Stimulated activated CD4-positive, alpha-beta T cell treated with anti-CD3 and anti-CD28 coated beads, Interleukin-15, amount 100 ng/mL, for 24 hours (primary cell): Measurements from ENCODE around the gene MYOZ3.

Experiments used
- DNase-seq: peaks from one replicate; pipeline ENCODE4 v3.0.0-alpha.2; 2020

Gene MYOZ3

DNA sequence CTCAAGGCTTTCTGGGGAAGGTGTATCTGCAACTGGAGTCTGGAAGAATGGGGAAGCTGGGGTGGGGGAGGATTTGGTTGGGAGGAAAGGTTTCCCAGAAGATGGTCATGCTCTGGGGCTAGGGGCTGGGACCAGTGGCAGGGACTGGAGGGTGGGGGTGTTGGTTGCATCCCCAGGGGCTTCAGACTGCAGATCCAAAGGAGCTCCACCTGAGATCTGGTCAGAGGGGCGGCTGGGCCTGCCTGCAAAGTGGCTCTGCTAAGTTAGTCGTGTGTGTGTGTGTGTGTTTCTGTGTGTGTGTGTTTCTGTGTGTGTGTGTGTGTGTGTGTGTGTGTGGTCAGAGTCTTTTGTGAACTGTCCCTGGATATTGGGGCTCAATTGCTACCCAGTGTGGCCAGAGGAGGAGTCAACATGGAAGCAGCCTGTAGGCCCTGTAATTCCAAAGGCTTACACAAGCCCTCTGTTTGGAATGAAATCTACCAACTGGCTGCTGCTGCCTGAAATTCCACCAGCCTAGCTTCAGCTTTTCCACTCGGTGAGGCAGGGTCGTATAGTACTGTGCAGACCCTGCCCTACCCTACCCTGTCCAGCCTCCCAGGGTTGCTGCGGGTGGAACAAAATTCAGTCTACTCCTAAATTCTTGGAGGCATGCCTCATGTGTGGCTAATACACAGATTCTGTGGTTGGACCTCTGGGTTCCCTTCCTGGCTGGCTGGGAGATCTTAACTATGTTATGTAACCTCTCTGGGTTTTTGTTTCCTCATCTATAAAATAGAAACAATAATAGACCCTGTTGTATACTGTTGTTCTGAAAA is 33.1 kb upstream of the MYOZ3 start:
- DNase-seq = no peak

DNA sequence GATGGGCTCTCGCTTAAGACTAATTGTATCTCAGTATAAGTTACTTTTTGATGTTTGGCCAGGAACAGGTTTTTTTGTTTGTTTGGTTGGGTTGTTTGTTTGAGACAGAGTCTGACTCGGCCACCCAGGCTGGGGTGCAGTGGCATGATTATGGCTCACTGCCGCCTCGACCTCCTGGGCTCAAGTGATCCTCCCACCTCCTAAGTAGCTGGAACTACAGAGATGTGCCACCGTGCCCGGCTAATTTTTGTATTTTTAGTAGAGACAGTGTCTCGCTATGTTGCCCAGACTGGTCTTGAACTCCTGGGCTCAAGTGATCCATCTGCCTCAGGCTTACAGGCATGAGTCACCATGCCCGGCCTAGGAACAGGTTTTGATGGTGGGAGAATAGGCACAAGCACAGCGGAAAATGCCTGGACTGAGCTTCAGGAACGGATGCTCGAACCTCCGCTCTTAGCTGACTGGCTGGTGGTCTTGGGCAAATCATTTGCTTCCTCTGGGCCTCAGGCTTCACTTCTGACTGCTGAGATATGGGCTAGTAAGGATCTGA is 32.0 kb upstream of the MYOZ3 start:
- DNase-seq = no peak

DNA sequence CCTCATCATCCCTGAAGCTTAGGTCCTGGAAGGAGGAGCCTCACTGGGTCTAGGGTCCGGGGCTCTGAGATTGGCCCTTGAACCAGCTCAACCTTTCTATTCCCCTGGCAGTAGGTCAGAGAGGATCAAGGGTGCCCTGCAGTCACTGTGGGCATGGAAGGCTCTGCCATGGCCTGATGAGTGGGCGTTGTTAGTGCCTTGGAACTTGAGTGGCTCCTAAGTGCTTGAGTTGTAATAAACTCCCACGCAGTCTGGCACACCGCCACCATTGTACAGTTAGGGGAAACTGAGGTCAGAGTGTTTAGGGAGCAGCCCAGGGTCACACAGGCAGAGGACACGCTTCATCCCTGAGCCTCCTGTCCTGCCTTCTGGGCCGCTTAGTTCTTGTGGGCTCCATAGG is 31.0 kb upstream of the MYOZ3 start:
- DNase-seq = no peak

DNA sequence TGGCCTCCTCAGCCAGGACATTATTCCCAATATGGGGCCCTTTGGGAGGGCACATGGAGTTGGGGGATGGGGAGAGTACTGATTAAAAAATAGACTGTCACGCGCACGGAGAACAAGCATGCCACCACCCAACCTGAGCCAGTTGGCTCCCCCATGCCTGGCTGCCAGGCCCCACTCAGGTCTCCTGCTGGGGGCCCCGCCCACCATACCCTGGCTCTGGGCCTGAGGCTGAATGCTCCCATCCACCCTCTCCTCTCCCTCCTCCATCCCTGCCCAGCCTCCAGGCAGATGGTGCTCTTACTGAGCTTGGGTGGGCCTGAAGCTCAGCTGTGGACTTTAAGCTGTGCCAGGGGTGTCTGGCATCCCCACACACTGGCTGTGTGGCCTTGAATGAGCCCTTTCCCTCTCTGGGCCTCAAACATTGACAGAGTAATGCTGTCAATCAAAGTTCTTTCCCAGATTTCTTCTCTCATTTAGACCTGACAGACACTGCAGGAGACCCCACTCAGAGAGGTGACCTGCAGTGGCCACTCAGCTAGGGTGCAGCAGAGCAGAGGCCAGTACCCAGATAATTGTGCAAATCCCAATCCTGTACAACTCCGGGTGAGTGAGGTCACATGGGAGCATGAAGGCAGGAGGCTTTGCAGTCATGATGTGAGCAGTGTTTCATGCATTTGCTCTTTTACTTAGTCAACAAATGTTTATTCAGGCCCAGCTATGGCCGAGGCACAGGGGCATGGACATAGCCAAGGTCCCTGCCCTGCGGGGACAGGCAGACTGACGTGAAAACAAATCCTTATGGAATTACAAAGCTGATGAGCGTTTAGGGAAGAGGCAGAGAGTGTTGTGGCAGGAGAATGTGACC is 30.4 kb upstream of the MYOZ3 start:
- no peak for DNase-seq

DNA sequence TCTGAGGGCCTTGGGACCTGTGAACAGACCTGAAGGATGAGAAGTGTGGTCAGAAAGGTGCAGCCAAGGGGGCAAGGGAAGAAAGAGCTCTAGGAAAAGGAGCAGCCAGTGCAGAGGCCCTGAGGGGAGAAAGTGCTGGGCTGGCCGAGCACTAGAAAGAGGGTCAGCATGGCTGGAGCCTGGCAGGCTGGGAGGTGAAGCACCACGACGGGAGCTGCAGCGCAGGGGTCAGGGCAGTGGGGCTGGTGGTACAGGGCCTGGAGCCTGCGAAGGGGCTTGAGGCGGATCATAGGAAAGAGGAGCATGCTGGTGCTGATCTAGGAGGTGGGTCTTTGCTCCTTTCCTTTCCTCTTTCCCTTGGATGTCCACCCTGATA is 29.7 kb upstream of the MYOZ3 start:
- no peak for DNase-seq

DNA sequence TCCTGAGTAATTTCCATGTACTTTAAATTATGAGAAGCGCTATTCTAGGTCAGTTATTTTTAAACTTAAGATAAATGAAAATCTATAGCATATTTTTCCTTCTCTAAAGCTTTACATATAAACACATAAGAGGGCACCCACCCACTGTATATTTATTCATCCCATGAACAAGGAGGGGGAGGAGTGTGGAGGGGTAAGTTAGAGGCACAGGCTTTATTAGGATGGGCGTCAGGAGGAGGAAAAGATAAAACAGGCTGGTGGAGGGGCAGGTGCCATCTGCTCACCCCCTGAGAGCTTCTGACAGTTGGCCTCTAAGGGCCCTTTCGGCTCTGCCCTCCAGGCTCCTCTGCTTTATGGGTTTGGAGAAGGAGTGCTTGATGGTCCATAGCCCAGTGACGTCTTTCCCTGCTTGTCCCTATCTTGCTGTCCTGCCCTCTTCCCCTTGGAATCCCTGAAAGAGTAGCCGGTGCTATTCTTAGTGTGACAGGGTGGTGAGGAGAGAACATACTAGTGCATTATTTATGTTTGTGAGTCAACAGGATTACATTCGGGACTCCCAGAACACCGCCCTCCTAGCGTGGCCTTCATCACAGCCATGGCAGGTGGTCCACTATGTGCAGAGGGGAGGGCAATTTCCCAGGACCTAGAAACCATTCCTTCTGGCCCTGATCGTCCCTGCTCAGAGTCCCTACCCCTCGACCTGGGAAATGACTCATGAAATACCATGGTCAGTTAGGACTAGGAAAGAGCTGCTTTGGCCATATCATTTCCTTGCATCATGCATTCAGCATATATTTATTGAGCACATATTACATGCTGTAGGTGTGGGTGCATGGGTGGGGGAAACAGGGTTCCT is 28.5 kb upstream of the MYOZ3 start:
- DNase-seq = no peak

DNA sequence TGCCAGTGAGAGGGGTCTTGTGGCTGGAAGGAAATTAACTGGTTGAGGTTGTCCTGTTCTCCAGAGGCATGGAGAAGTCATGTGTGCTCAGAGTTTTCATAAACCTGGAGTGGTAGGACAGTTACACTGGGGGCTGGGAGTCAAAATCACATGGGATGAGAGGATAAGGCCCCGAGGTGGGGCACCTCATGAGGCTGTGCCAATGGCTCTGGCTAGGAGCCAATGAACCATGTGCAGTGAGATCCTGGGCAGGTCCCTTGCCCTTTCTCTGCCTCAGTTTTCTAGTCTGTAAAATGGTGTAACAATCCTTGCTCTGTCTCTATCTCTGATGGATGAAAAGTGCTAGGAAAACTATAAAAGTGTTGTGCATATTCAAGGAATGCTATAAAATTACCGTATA is 27.6 kb upstream of the MYOZ3 start:
- DNase-seq = no peak

DNA sequence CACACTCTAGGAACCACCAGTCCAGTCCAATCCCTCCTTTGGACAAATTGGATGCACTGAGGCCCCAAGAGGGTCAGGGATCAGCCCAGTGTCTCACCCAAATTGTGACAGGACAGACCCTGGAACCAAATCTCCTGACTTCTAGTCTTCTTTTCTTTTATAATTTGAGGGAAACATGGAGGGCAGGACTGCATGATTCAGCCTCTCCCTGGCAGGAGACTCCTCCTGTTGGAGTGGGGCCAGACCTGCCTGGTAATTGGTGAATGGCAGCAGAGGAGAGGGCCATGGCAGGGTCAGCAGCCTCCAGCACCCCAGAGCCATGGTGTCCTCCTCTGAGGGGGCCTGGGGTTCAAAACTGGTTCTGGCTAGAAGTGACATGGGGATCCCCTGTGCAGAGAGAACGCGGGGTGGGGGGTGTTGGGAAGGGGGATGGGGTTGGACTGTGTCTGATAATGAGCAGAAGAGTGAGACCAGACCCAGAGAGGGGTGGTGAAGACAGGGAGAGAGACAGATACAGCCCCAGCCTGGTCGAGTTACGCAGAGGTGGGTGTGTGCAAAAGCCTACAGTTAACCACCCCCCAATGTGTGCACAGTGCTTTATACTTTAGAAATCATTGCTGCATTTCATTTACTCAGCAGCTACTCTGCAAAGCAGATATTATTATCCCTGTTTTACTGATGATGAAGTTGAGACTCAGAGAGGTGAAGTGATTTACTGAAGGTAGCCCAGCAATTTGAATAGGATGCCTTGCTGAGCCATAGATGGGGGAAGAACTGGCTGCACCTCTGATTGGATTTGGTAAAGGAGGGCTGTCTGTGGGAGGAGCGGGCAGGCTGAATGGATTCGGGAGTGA is 24.4 kb upstream of the MYOZ3 start:
- DNase-seq = no peak

DNA sequence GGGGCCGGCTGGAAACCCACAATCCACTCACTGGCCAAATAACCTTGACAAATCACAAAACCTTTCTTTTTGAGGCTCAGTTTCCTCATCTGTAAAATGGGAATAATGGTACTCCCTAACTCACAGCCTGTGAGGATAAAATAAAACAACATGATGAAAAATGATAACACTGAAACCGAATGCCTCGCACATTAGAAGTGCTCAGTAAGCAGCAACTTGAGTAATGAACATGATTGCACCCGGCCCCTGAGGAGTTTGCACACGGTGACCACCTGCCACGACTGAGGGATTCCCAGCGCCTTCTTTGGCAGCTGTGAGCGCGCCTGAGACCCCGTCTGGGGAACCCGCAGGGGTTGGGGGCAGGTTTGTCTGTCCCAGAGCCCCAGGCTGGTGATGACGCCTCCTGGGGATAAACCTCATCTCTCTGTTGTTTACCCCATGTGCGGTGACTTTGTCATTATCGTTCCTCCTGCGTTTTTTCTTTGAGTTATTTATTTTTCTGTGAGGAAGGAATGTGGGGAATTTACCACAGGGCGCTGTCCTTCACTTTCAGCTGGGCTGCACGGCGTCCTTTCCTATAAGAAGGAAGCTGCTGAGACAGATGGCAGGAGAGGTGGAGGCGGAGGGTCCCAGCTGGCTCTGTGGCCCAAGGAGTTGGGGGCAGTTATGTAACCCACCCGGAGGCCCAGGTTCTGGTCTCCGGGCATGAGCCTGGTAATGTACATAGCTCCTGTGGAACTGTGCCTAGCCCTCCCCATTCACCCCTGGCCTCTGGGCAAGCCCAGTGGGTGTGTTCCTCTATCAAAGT is 23.6 kb upstream of the MYOZ3 start:
- no peak for DNase-seq

DNA sequence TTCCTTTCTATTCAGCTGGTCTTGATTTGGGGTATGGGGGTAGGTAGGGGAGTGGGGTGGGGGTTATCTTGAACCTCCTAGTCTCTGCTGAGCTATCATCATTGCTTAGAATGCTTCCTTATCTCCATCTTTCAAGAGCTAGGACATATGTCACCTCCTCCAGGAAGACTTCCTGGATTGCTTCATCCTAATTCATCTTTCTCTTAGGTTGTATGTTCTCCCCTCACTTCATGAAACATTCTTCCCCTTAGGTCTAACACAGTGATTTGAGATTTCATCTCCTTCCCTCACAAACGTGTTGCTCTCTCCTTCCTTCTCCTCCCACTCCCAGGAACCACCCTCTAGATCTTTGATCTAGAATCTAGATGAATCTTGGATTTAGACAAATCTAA is 23.0 kb upstream of the MYOZ3 start:
- DNase-seq = no peak

DNA sequence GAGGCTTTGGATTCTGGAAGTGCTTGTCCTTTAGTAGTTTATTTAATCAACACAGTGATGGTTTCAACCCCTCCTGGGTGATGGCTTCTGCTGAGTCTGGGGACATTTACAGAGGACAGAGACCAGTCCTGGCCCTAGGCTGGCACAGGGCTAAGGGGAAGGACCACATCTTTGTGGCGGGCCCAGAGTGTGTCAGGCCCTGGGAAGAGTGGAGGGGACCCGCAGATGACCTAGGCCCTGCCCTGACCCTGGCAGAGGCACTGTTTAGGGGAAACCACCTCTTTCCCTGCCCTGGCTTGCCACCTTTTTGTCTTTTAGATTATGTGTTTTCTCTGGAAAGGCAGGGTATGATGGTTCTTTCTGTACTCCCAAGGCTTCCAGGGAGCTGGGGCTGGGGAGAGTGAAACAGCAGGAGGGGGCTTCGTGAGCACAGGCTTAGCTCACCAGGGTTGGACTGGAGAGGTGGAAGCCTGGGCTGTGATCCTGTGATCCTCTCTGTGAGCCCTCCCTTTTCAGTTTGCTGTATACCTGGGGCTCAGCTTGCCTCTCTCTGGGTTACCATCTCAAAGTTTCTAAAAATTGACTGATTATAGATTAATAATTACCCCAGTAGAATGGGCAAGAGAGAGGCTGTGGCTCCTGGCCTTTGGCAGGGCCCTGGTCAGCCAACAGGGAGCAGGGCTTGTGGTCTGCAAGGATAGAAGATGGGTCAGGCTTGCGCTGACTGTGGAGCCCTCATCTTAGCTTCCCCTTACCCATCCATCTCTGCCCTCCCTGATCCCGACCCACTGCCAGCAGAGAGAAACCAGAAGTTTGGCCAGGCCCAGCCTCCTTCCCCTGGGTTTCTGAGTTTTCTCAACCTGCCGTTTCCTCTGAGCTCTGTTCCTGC is 22.3 kb upstream of the MYOZ3 start:
- DNase-seq = no peak

DNA sequence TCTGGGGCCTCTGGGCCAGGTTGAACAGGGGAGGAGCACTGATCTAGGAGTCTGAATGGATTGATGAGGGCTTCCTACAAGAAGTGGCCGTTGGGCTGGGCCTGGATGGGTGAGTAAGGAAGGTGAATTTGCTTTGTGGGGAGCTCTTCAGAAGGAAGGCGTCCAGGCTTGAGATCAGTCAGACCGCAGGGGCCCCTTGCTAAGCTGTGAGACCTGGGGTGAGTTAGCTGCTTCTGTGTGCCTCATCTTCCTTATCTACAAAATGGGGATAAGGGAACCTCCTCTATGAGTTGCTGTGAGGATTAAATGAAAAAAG is 21.7 kb upstream of the MYOZ3 start:
- no peak for DNase-seq

DNA sequence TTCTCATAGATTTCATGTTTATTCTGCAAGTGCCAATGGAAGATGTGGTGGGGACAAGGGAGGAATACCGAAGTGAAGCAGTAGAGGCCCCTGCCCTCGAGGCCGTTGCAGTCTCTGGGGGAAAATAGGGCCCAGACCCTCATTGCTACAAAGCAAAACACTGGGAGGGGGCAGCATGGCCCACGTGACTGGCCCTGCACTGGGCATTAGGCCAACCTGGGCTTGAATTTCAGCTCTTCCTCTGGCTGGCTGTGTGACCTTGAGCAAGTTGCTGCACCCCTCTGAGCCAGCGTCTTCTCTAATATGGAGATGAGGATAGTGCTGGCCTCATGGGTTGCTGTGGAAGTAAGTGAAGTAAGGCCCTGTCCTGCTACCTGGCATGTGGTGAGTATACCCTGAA is 21.3 kb upstream of the MYOZ3 start:
- DNase-seq = no peak

DNA sequence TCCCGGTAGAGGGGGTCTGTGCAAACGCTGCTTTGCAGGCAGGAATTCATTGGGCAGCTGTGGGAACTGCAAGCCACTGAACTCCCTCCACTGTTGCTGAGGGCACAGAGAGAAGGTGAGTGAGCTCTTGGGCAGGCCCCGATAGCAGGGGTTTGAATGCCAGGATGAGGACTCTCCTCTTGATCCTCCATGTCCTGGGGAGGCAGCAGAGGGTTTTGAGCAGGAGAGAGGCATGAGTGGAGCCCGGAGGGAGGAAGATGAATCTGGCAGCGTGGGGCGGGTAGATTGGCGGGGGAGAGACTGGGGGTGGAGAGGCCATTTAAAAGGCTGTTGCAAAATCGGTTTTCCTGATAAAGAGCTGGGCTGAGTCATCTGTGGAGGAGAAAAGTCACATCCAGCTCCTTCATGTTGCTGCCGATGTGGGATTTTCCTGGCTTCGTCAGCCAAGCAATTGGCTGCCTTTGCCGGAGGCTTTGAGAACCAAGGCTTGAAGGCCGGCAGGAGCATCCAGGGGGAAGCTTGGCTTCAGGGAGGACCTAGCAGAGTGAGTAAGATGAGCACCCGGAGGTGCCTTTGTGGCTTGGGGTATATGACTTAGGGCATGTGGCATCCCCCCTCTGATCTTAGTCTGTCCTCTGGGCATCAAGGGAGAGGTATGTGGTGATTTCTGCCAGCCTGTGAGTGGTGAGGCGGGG is 20.6 kb upstream of the MYOZ3 start, which contains the start of gene SYNPO:
TSS of gene SYNPO (plus strand) at position 350 of the 695 bp plus-strand sequence. CDS start 7,616 bp downstream, outside the sequence.
- no peak for DNase-seq

DNA sequence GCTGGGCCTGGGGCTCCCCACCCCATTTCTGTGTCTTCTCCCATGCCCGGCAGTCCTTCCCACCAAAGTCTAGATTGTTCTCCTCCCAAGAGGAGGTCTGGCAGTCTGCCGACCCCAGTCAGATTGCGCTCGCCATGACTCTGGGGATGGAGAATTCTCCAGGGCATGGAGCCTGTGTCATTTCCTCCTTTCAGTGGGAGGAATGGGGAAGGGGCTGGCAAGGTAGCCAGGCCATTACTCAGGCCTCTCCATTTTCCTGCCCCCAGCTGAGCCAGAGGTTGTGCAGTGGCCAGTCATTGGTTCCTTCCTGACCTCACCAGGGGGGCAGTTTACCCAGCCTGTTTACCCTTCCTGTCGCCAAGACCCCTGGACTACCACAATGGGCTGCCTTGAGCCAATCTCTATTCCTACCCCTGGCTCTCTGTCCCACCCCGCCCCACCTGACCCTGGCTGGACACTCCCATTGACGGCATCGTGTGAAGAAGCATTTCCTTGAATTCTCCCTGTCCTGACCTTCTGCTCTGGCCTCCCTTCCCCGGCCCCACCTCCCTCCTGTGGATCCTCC is 20.0 kb upstream of the MYOZ3 start:
- DNase-seq = no peak

DNA sequence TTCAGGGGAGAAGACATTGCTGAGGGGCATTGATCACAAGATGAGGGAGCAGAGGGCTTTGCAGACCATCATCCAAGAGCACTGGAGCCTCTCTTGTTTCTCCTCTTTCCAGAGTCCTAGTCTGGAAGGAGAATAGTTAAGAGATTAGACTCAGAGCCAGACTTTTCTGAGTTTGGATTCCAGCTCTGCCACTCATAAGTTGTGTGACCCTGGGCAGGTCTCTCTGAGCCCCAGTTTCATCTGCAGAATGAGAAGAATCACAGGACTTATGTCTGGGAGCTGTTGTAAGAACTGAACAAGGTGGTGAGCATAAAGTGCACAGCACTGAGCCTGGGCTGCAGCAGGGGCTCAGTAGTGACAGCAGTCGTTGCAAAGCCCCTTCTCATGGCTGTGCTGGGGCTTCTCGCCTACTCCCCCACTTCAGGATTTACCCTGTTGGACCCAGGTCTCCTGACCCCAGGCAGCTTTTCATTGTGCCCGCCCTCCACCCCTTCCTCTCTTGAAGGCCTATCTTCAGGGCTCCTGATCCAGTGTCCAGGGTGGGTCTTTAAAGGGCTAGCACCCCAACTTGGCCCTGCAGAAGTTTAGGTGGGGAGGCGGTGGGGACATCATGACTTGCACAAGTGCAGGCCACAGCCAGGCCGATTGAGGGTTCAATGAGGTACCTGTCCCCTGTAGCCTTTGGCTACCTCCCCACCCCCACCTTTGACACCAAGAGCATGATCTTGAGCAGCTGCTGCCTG is 19.1 kb upstream of the MYOZ3 start:
- no peak for DNase-seq

DNA sequence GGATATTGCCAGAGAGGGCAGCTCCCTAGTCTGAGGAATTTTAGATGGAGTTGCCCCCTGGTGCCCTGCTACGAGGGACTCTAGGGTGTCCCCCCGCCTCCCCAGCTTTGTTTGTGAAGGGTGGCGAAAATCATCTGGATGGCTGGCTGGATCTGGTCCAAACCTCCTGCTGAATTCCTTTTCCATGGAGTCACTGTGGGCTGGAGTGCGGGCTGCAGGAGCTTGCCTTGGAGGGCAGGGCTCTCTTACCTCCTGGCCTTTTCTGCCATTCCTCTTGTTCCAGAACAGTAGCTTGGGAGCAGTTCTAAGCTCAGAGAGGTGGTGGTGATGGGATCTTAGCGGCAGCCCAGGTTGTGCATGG is 18.5 kb upstream of the MYOZ3 start:
- DNase-seq = no peak

DNA sequence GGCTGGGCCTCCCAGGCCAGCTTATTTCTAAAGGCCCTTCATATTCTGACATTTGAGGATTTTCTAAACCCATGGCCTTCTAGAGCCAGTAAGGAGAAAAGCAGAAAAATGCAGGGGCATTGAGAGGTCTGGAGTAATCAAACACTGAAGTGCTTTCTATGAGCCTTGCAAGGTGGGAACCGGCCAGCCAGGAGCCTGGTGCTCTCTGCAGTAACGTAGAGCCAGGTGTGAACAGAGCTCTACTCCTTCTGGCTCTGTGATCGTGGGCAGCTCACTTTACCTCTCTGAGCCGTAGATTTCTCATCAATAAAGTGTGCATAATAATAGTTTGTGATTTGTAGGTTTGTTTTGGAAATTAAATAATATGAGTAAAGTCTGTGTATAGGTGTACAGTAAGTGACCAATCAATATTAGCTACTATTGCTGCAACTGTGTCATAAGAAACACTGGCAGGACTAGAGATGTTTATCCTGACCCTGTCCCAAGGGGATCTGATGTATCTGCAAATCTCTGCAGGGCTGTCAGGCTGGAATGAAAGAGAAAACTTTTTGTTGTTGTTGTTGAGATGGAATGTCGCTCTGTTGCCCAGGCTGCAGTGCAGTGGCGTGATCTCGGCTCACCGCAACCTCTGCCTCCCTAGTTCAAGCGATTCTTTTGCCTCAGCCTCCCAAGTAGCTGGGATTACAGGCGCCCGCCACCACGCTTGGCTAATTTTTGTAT is 17.9 kb upstream of the MYOZ3 start:
- DNase-seq = no peak
